Activated CD4-positive, CD25-positive, alpha-beta regulatory T cell treated with anti-CD3 and anti-CD28 coated beads, Interleukin-2, amount 50 U/mL, for 72 hours (primary cell): ENCODE data around the gene MANEAL.

Experiments used
- DNase-seq: peaks from one replicate; pipeline ENCODE4 v3.0.0; 2021

Gene MANEAL

DNA sequence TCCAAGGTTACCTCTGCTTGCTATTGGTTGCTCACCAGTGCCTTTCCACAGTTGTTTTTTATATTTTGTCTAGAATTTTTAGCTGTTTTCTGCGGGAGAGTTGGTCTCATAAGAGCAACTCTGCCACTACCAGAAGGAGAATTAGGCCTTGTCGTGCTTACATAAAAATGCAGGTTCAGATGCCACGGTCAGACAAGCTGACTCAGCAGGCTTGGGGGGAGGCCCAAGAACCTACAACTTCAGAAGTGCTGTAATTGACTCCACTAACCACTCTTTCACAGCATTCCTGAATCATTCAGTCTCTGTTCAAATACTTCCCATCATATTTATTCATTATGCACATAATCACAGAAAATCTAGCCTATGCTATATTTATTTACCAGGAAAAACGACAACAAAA lies 37.5 kb downstream of the MANEAL start:
- no peak for DNase-seq

DNA sequence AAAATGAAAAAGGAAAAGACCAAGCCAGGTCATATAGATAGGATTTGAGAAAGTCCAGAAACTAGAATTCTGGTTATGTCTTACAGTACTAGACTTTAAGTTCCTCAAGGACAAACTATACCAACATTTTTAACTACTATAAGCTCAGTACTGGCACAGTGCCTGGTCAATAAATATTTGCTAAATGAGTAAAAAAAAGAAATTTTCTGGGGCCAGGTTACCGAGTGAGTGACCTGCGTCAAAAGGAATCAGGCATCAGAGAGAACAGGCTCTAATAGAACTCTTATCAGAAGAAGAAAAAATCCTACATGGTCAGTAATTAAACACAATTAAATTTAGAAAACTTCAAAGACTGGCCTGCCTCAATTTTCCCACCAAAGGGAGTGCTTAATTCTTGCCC lies 38.2 kb downstream of the MANEAL start:
- DNase-seq: no peak

DNA sequence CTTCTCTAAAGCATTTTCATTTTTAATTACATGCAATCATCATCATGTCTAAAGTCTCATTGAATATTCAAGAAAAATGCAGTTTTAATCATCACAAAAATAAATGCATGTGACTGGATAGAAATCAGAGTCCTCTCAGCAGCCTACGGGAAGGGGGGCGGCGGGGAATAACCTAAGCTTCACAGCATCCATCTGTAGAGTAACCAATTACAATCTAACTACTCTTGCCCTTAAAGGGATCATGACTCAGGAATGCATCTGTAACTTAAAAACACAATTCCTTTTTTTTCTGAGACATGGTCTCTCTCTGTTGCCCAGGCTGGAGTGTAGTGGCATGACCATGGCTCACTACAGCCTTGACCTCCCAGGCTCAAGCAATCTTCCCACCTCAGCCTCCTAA lies 43.1 kb downstream of the MANEAL start:
- no peak for DNase-seq

DNA sequence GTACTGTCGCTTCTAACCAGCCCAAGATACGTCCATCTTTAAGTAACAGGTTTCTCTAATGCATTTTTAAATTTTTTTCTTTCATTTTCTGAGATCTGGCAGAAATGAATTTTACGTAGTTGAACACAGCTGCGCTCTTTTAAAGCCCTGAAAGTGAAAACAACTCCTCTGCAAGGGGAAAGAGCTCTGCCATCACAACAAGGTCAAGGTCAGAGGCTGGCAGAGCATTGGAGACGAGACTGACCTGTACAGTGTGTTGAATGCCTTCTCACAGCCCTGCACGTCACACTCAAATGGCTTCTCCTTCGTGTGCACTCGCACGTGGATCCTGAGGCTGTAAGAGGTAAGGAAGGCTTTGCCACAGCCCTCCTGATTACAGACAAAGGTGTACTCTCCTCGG lies 46.0 kb downstream of the MANEAL start:
- no peak for DNase-seq

DNA sequence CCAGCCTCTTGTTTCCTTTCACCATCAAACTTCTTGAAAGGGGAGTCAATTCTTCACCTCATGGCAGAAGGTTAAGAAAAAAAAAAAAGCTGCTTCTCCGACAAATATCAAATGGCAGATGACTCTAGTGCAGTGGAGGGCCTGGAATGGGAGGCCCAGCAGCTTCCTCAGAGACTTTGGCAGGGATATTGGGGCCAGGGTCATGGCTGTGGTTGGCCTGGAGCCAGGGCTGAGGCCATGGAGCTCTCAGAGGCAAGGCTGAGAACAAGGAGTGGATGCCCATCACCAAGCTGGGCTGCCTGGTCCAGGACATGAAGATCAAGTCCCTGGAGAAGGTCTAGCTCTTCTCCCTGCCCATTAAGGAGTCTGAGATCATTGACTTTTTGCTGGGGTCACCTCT lies 47.1 kb downstream of the MANEAL start:
- DNase-seq: no peak

DNA sequence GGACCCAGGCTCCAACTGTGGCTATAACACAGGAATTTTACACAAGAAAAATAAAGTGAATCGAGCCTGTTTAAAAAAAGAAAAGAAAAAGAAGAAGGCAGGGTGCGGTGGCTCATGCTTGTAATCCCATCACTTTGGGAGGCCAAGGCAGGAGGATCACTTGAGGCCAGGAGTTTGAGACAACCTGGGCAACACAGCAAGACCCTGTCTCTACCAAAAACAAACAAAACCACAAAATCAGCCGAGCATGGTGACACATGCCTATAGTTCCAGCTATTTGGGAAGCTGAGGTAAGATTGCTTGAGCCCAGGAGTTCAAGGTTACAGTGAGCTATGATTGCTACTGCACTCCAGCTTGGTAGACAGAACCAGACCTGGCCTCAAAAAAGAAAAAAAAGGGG lies 48.0 kb downstream of the MANEAL start:
- DNase-seq: no peak

DNA sequence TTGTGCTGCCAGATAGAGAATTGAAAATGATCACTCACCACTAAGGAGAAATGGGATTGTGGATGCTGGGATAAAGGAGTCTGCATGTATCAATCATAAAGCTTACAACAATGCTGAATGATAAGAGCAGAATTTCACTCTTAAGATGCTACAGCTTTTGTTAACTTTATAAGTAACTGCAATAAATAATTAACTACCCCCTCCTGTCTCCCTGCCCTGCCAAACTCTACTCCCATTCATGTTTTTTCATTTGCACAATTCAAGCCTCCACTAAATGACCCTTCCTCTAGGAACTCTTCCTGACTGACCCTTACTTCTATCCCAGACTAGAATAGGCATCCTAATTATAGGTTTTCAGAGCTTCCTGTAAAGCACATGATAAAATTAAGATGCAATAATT lies 50.9 kb downstream of the MANEAL start:
- DNase-seq: no peak

DNA sequence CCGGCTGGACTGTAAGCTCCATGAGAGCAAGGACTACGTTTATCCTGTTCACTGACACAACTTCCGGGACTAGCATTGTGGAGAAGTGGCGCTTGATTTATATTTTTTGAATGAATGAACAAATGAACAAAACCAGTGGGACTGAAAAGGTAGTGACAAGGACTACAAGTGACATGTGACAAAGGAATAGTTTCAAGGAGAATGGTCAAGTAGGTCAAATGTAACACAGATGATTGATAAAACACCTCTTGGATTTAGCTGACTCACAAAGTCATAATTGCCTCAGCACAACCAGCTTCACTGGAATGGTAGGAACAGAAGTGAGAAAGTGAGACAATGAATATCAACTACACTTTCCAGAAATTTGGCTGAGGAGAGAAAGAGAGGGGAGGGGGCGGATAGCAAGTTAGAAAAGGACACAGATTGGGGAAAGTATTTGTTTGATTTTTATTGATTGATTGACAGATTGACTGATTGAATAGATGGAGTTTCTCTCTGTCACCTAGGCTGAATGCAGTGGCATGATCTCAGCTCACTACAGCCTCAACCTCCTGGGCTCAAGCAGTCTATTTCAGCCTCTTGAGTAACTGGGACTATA lies 51.5 kb downstream of the MANEAL start:
- DNase-seq: no peak

DNA sequence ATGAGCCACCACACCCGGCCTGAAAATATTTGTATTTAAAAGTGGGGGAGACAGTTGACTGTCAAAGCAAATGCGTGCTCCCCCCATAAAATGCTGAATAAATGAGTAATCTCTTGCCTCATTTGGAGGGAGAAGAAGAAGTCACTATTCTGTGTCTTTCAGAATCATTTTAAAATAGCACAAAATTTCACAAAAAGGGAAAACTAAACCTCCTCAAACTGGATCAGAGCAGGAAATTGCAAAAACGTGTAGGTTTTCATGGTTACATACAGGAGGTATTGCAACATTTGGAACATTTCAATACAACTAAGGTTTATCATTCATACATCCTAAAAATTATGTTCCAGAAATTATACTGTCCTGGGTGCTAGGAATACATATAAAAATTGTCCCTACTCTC lies 52.1 kb downstream of the MANEAL start:
- no peak for DNase-seq

DNA sequence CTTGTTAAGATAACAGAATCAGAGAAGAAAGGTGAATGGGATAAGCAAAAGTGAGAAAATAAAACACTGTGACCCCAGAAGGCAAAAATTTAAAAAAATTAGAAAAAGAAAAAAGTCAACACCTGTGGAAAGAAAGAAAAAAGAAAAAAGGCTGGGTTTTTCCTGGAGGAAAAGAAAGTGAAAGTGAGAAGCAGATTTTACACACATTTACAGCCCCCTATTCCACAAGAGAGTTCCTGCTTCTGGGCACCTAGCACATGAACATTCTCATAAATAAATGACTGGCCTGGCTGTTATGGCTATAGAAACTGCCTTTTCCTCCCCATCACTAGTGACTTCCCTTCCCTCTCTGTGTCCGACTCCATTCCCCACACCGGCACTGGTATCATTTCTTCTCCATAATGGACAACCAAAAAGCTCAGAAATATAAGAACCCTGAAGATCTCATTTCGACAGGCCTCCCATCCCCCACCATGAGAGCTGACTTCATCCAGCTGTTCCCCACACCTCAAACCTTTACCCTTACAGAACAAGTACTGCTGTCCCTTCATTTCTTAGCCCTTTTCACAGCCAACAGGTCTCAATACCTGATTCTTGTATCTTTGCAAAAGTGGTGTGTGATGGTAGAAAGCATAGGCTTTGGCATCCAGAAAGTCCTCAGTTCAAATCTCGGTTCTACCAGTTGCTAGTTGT lies 53.1 kb downstream of the MANEAL start:
- DNase-seq: no peak

DNA sequence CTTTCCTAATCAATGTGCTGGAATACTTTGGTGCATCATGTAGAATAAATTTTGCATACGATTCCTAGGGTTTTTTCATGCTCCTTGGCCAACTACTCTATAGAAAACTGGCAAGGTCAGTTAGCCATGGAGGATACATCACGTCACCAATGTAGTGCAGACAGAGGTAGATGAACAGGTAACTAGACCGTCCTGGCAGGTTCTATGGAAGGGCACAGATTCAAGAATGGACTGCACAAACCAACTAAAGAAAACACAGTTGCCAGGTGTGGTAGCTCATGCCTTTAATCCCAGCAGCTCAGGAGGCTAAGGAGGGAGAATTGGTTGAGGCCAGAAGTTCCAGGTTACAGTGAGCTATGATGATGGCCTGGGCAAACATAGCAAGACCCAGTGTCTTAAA lies 55.8 kb downstream of the MANEAL start:
- DNase-seq: no peak

DNA sequence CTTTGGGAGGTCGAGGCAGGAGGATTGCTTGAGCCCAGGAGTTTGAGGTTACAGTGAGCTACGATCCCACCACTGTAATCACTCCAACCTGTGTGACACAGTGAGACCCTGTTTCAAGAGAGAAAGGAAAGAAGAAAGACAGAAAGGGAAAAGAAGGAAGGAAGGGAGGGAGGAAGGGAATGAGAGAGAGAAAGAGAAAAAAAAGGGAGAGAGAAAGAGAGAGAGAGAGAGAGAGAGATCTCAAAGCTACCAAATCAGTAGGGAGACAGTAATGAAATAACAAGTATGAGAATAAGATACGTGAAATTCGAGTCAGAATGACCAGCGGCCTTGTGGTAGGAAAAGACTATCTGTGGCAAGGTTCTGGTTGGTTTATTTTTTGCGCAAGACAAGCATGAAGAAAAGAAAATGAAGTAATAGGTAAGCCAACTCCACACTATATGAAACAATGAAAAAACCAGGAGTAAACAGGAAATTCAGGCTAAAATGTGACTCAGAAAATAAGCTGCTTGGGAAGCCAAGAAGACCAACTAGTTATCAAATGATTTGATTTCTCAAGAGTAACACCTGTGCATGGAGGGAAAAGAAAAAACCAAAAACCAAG lies 56.8 kb downstream of the MANEAL start:
- DNase-seq: no peak
